ENCODE results near the gene POLR3B. TPM values are rescaled to one million over a fixed set of nuclear protein-coding genes. Genes with fewer than 3 reads are reported as not detected.

POLR3B gene
- total and polyA plus RNA-seq, 2 of the 13 experiments (the other 11 are each of a cell fraction or from before 2014, with no cell fraction given): 4.8 to 13.1 TPM

- TF ChIP-seq HOMEZ (CRISPR knock-in tag; IDR thresholded peaks at IDR 0.05; ENCODE audit: low read depth): peak; percentile 61; the same call in 1 of the 2 replicates
- no peak for TF ChIP-seq ADNP (CRISPR knock-in tag; IDR thresholded peaks at IDR 0.05)
- TF ChIP-seq ZHX1 (CRISPR knock-in tag; IDR thresholded peaks at IDR 0.05; ENCODE audit: low read depth): peak; percentile 63
- TF ChIP-seq SNAI1 (CRISPR knock-in tag; IDR thresholded peaks at IDR 0.05; ENCODE audit: borderline replicate concordance): peak; percentile 94; the same call in 1 of the 2 replicates
- TF ChIP-seq MXI1 (IDR thresholded peaks at IDR 0.05; ENCODE audit: borderline replicate concordance, low read depth, low read length): peak; percentile 75; the same call in 2 of the 3 replicates
- TF ChIP-seq ZNF788 (CRISPR knock-in tag; IDR thresholded peaks at IDR 0.05; ENCODE audit: borderline replicate concordance): peak; percentile 85; the same call in 1 of the 2 replicates
- no peak for TF ChIP-seq TCF12 (IDR thresholded peaks at IDR 0.05)
- TF ChIP-seq TCF12 (CRISPR knock-in tag; IDR thresholded peaks at IDR 0.05): peak; percentile 55; the same call in 1 of the 2 replicates
- 0 out of 2 replicates have a peak, but pooled peaks have one; percentile 80 for TF ChIP-seq ZNF674 (CRISPR knock-in tag; IDR thresholded peaks at IDR 0.05; ENCODE audit: low read depth)
- TF ChIP-seq BRD4 (CRISPR knock-in tag; IDR thresholded peaks at IDR 0.05): peak; percentile 85
- TF ChIP-seq, protein P1, sequence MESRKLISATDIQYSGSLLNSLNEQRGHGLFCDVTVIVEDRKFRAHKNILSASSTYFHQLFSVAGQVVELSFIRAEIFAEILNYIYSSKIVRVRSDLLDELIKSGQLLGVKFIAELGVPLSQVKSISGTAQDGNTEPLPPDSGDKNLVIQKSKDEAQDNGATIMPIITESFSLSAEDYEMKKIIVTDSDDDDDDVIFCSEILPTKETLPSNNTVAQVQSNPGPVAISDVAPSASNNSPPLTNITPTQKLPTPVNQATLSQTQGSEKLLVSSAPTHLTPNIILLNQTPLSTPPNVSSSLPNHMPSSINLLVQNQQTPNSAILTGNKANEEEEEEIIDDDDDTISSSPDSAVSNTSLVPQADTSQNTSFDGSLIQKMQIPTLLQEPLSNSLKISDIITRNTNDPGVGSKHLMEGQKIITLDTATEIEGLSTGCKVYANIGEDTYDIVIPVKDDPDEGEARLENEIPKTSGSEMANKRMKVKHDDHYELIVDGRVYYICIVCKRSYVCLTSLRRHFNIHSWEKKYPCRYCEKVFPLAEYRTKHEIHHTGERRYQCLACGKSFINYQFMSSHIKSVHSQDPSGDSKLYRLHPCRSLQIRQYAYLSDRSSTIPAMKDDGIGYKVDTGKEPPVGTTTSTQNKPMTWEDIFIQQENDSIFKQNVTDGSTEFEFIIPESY (CRISPR knock-in tag; IDR thresholded peaks at IDR 0.05): peak; percentile 64
- peak; percentile 91 for TF ChIP-seq HES4 (CRISPR knock-in tag; IDR thresholded peaks at IDR 0.05; ENCODE audit: borderline replicate concordance)
- peak; percentile 88 for TF ChIP-seq HIVEP1 (CRISPR knock-in tag; IDR thresholded peaks at IDR 0.05)
- TF ChIP-seq TFE3 (CRISPR knock-in tag; IDR thresholded peaks at IDR 0.05): 0 out of 2 replicates have a peak, but pooled peaks have one; percentile 68
- peak; percentile 81 for TF ChIP-seq HDAC2 (CRISPR knock-in tag; IDR thresholded peaks at IDR 0.05)
- peak; percentile 66 for TF ChIP-seq ATF3 (CRISPR knock-in tag; IDR thresholded peaks at IDR 0.05)
- TF ChIP-seq RARA (CRISPR knock-in tag; IDR thresholded peaks at IDR 0.05): peak; percentile 2; the same call in 1 of the 2 replicates
- TF ChIP-seq ZNF382 (CRISPR knock-in tag; IDR thresholded peaks at IDR 0.05; ENCODE audit: borderline replicate concordance): no peak
- TF ChIP-seq ZBTB25 (CRISPR knock-in tag; IDR thresholded peaks at IDR 0.05): peak; percentile 92
These were observed at the start of gene POLR3B (continued) for GRCh38 chr12:106357549-106358395.
